Body of pancreas (tissue), 4 donors: ENCODE measurements around the gene CCDC38. TPM values are rescaled to one million over a fixed set of nuclear protein-coding genes. Genes with fewer than 3 reads are reported as not detected.

Experiments used
- ATAC-seq: fragments of 150-250 bp; one replicate; pipeline ENCODE4 v1.9.1; 2016
- DNase-seq, 4 donors: peaks; one replicate each; pipeline ENCODE4 v3.0.0-alpha.2; 2019
- H3K27ac ChIP-seq, 4 donors: fragments of 200-600 bp; sonication (generic); 1 replicate in 3 of 4; 2 replicates in 1 of 4; pipeline versions ENCODE4 v1.5.1 to v1.6.1; 2016 to 2019; ENCODE audit warnings: mild to moderate bottlenecking in 1 of 4, mixed read lengths in 1 of 4, moderate library complexity in 1 of 4
- H3K27me3 ChIP-seq, 2 donors: fragments of 200-600 bp; sonication (generic); one replicate each; pipeline ENCODE4 v1.6.0; 2016; ENCODE audit warnings: mild to moderate bottlenecking in 1 of 2
- H3K36me3 ChIP-seq, 2 donors: fragments of 200-600 bp; sonication (generic); replicated peaks in 1 of 2; 2 replicates each; pipeline ENCODE4 v1.5.1; 2016; ENCODE audit warnings: low read depth in 2 of 2; ENCODE audit not compliant: insufficient read depth in 1 of 2
- H3K4me1 ChIP-seq: fragments of 200-600 bp; sonication (generic); one replicate; pipeline ENCODE4 v1.6.0; 2016
- H3K4me3 ChIP-seq, 2 donors: fragments of 200-600 bp; sonication (generic); 1 replicate in 1 of 2; 2 replicates in 1 of 2; pipeline ENCODE4 v1.5.1; 2016 to 2019
- H3K9me3 ChIP-seq, 3 donors: fragments of 200-600 bp; sonication (generic); 1 replicate in 2 of 3; 2 replicates in 1 of 3; pipeline ENCODE4 v1.5.1; 2016
- POLR2A ChIP-seq, 3 donors: fragments of 450-650 bp; IDR thresholded peaks; one replicate each; pipeline ENCODE4 v1.6.1; 2016; ENCODE audit warnings: antibody characterized with exemption in 3 of 3, mild to moderate bottlenecking in 2 of 3
- WGBS, 2 donors: methylation state at CpG; one replicate each; pipeline ENCODE4 v1.1.5; 2017; 5-methylcytosine and 5-hydroxymethylcytosine counted together
- intact Hi-C: fragments of 100-400 bp; cut with DNase I; formaldehyde crosslinking; loops from one replicate; pipeline ENCODE4 v1.15.1; 2023
- total RNA-seq, 2 donors: library from RNA; depleted of rRNA; stranded (reverse); fragments of >200 nt; gene quantifications; one replicate each; pipeline ENCODE4 v1.1.0, GENCODE V29; 2016
- TF ChIP-seq, protein P1 (sequence below), 7 experiments: fragments of 450-650 bp in 4 of 7; fragments of 200-600 bp in 3 of 7; sonication (generic) in 3 of 7; IDR thresholded peaks; one replicate each; pipeline ENCODE4 v1.5.1; 2016 to 2019; ENCODE audit warnings: antibody characterized with exemption in 7 of 7

The CCDC38 gene
- total RNA-seq, 2 donors from 2014 or later, result not detected

GRCh38 chr12:95978351-95978750 lies 35.9 kb upstream of the CCDC38 start:
- Histone ChIP-seq H3K4me3 (no peak overlapping the region), H3K9me3 (no peaks in the 10 kb centered on the region), H3K27ac (no peak overlapping the region), H3K36me3 (no peaks in the 10 kb centered on the region), H3K4me1 (no peaks in the 10 kb centered on the region), H3K27me3 (no peaks in the 10 kb centered on the region)
- DNase-seq (no peak), ATAC-seq (no peak)
- WGBS, 2 donors, result 78 to 83% methylated on average over 5 of the region's 5 CpGs
- intact Hi-C loops, result no loop called here
- TF ChIP-seq, protein P1, sequence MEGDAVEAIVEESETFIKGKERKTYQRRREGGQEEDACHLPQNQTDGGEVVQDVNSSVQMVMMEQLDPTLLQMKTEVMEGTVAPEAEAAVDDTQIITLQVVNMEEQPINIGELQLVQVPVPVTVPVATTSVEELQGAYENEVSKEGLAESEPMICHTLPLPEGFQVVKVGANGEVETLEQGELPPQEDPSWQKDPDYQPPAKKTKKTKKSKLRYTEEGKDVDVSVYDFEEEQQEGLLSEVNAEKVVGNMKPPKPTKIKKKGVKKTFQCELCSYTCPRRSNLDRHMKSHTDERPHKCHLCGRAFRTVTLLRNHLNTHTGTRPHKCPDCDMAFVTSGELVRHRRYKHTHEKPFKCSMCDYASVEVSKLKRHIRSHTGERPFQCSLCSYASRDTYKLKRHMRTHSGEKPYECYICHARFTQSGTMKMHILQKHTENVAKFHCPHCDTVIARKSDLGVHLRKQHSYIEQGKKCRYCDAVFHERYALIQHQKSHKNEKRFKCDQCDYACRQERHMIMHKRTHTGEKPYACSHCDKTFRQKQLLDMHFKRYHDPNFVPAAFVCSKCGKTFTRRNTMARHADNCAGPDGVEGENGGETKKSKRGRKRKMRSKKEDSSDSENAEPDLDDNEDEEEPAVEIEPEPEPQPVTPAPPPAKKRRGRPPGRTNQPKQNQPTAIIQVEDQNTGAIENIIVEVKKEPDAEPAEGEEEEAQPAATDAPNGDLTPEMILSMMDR (IDR thresholded peaks at IDR 0.05), result no peak
- no peak for TF ChIP-seq POLR2A (IDR thresholded peaks at IDR 0.05)

DNA sequence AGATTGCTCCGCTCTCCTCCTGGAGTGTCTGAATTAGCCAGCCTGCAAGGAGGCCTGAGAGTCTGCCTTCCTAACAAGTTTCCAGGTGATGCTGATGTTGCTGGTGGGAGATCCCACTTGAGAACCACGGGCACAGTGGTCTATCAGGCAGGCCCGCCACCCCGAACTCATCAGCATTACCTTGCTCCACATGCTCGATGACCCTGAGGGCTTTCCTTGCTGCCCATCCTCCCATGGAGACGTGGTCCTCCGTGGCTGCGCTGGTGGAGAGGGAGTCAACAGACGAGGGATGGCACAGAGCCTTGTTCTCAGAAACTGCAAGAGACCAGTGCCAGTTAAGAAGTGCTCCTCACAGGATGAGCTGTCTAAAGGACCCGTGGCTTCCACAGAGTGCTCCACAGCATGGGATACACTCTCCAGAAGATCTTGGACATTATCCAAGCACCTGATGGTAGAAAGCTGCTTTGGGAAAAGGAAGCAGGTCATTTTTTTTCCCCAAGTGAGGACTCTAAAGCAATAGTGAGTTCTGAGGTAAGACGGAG lies 35.4 kb upstream of the CCDC38 start:
- H3K36me3 ChIP-seq, result no peaks in the 10 kb centered on the region
- no peaks in the 10 kb centered on the region for H3K9me3 ChIP-seq
- DNase-seq, result no peak
- H3K4me3 ChIP-seq, result no peak overlapping the region
- intact Hi-C loops, result no loop called here
- no peaks in the 10 kb centered on the region for H3K27me3 ChIP-seq
- ATAC-seq, result no peak
- H3K4me1 ChIP-seq, result no peaks in the 10 kb centered on the region
- 78 to 85% methylated on average over 11 of the region's 11 CpGs for WGBS, 2 donors
- H3K27ac ChIP-seq, result no peak overlapping the region
- TF ChIP-seq POLR2A (IDR thresholded peaks at IDR 0.05), result no peak
- TF ChIP-seq, protein P1 (IDR thresholded peaks at IDR 0.05), result no peak

DNA sequence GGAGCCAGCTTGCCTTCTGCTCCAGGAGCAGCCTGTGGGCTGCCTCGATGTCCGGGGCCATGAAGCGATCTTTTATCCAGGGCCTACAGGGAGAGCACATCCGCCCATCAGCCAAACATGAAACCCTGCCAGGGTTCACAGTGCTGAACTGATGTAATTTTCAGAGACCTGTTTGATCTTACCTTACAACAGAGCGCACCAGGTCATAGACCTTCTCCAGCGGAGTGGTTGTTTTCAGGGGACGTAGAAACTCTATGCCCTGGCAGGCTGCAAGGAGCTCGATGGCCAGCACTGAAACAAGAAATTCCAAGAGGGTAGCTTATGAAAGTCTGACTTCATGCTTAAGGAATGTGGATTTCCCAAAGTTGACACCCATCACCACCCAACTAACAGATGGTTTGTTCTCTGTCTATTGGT lies 34.0 kb upstream of the CCDC38 start:
- H3K27me3 ChIP-seq, result no peaks in the 10 kb centered on the region
- H3K4me1 ChIP-seq, result no peaks in the 10 kb centered on the region
- intact Hi-C loops, result no loop called here
- no peak overlapping the region for H3K27ac ChIP-seq
- DNase-seq (no peak), ATAC-seq (no peak)
- no peak overlapping the region for H3K4me3 ChIP-seq
- TF ChIP-seq POLR2A (IDR thresholded peaks at IDR 0.05), result no peak
- TF ChIP-seq, protein P1 (IDR thresholded peaks at IDR 0.05), result no peak
- WGBS, 2 donors, result 90 to 92% methylated on average over 8 of the region's 8 CpGs
- H3K36me3 ChIP-seq, result no peaks in the 10 kb centered on the region
- H3K9me3 ChIP-seq, result no peaks in the 10 kb centered on the region

GRCh38 chr12:95975491-95975890 lies 33.1 kb upstream of the CCDC38 start:
- no peak for ATAC-seq

DNA sequence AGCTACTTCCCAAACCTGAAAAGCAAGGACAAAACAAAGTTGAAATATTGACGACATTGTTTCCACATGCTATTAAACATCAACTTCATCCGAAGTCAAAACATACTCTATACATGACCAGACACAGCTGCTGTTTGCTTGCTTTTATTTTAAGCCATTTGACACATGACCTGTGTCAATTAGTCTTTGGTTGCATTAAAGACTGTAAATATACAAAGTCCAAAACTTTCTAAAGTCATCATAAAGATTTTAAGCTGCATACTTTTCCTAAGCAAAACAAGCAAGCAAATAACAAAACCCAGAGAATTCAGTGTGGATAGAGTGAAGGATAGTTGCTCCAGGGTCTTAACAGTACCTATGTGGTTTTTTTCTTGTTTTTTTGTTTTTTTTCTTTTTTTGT lies 31.9 kb upstream of the CCDC38 start:
- DNase-seq (no peak), ATAC-seq (no peak)
- Histone ChIP-seq H3K4me3 (no peak overlapping the region), H3K27me3 (no peaks in the 10 kb centered on the region), H3K4me1 (no peaks in the 10 kb centered on the region), H3K9me3 (no peaks in the 10 kb centered on the region), H3K36me3 (no peaks in the 10 kb centered on the region), H3K27ac (no peak overlapping the region)
- intact Hi-C loops, result no loop called here
- 36 to 45% methylated on average over 2 of the region's 2 CpGs for WGBS, 2 donors
- TF ChIP-seq, protein P1 (IDR thresholded peaks at IDR 0.05), result no peak
- TF ChIP-seq POLR2A (IDR thresholded peaks at IDR 0.05), result no peak

More at GRCh38 chr12:95975491-95975890, 33.1 kb upstream of the CCDC38 start:
- no peaks in the 10 kb centered on the region for H3K4me1 ChIP-seq
- no peaks in the 10 kb centered on the region for H3K9me3 ChIP-seq
- 84 to 89% methylated on average over 4 of the region's 4 CpGs for WGBS, 2 donors
- no peak for DNase-seq
- no peak overlapping the region for H3K27ac ChIP-seq
- intact Hi-C loops, result no loop called here
- TF ChIP-seq, protein P1 (IDR thresholded peaks at IDR 0.05), result no peak
- no peak for TF ChIP-seq POLR2A (IDR thresholded peaks at IDR 0.05)
- H3K27me3 ChIP-seq, result no peaks in the 10 kb centered on the region
- no peaks in the 10 kb centered on the region for H3K36me3 ChIP-seq
- H3K4me3 ChIP-seq, result no peak overlapping the region
